Activated CD4-positive, alpha-beta T cell treated with anti-CD3 and anti-CD28 coated beads, Interleukin-10, Interleukin-2, amounts not matched to agents 100 ng/mL and 50 ng/mL, durations not matched to agents 16 hours and 8 hours (primary cell): Measurements from ENCODE around the gene TOR1A.
A peak's percentile ranks its signal among the peaks of the same experiment; 100 is the strongest.
"Not testable (repeated sequence)": the region's sequence is repeated elsewhere in the genome, so short reads cannot be mapped to it uniquely, and the experiment has no call there.

Experiments used
- DNase-seq: peaks from one replicate; pipeline ENCODE4 v3.0.0-alpha.2; 2020

The TOR1A gene

GRCh38 chr9:129816501-129817435 is 7.2 kb downstream of the TOR1A start:
- no peak for DNase-seq

- DNase-seq = no peak
These were observed 8.7 kb downstream of the TOR1A start for GRCh38 chr9:129815278-129815677.

DNA sequence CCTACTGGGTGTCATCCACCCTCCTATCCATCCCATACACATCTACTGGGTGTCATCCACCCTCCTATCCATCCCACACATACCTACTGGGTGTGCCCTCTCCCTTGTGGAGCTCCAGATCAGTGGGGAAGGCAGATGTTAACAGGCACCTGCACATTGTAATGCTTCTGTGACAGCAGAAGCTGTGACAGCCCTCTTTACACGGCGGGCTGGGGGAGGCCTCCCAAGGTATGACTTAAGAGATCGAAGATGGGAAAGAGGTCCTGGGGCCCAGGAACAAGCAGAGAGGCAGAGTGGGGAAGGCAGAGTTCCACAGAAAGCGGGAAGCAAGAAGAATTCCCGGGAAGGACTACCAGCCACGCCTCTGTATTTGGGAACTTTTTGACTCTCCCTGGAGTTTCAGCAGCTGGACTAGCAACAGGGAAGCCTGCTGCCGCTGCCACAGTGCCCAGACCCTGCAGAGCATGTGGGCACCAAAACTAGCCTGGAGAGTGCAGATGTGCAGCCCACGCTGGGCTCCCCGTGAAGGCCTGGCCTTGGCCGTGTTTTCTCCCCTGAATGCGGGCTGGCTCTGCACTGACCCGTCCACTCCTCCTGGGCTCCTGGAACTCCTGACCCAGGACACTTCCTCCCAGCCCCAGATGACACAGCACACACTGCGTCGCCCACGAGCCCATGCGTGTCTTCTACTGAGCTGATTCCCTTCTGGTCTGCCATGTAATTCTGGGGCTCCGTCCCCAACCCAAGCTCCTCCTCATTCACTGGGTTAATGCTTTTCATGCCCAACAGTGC is 9.3 kb downstream of the TOR1A start:
- no peak for DNase-seq

- DNase-seq = no peak
These were observed 10.3 kb downstream of the TOR1A start for GRCh38 chr9:129813661-129814060.

- DNase-seq = no peak
These were observed 11.6 kb downstream of the TOR1A start for GRCh38 chr9:129812385-129812784.

- peak; percentile 22 for DNase-seq
These were observed 12.0 kb downstream of the TOR1A start for GRCh38 chr9:129811967-129812363.

DNA sequence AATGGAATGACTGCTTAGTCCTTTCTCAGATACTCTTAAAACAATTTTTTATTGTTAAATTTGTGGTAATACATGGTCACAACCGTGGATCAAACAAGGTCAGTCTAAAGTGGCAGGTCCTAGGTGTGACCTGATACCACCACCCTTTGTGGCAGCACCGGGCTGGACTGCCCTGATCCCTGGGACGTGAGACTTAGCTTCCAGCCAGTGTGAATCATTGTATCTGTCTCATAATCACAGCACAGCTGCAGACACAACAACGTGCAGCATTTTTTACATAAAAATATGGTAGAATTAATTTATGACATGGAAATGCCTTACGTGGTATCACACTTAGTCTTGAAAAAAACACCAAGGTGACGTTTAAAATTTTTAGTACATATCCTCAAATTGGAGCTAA is 13.1 kb downstream of the TOR1A start:
- DNase-seq = no peak

- no peak for DNase-seq
These were observed 13.8 kb downstream of the TOR1A start for GRCh38 chr9:129810116-129810515.

DNA sequence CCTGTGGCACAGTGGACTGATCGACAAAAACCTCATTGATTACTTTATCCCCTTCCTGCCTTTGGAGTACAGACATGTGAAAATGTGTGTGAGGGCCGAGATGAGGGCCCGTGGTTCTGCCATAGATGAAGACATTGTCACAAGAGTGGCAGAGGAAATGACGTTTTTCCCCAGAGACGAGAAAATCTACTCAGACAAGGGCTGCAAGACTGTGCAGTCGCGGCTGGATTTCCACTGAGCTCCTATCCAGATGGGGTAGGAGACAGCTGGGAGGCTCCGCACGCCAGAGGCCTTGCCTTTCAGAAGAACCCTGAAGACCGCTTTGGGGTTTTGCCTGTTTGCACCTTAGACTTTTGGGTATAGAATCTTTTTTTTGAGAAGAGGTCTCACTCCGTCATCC is 14.6 kb downstream of the TOR1A start:
- no peak for DNase-seq

GRCh38 chr9:129806061-129806460 is 17.9 kb downstream of the TOR1A start:
- no peak for DNase-seq

DNA sequence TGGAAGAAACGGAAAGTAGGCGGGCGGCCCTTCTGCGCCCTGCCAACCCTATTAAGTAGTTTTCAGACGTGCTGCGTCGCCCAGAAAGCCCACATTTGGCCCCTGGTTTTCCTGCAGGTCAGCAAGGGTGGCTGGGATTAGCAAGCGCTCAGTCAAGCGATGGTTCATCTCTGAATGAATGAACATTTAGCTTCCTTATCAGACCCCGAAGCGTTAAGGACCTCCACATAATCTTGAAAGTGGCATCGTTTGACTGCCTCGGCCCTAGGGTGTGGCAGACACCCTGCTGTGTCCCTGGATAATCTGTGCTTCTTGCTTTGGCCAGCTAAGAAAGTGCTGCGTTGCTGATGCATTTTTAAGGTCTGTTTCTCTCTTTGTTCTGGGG is 20.3 kb downstream of the TOR1A start:
- peak; percentile 23 for DNase-seq

DNA sequence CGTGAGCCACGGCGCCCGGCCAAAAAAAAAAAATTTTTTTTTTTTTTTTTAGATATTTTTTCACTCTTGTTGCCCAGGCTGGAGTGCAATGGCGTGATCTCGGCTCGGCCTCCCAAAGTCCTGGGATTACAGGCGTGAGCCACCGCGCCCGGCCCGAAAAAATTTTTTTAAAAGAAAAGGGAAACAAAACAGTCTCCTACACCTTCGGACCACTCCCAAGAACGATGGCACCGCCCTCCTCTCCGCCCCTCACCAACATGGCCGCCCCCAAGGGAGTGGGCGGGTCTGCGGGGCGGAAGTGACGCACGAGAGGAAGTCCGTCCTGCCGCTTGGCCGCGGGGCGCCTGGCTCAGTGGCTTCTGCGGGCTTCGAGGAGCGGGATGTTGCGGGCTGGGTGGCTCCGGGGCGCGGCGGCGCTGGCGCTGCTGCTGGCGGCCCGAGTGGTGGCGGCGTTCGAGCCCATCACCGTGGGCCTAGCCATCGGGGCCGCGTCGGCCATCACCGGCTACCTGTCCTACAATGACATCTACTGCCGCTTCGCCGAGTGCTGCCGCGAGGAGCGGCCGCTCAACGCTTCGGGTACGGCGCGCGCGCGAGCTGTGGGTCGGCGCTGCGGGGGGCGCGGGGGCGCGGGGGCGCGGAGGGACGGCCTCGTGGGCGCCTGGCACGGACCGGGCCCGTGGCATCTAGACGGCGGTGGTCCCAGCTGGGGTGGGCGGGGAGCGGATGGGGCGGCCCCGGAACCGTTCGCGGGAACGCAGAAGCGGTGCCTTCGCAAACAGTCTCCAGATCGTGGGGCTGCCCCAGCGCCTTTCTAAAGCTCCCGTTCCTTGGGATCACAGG is 20.9 kb downstream of the TOR1A start, which contains the start of gene TOR1B:
Gene TOR1B (plus strand): TSS at position 352 of the 843 bp plus-strand sequence. CDS start 29 bp downstream, at position 381.
- peak; percentile 96 for DNase-seq

DNA sequence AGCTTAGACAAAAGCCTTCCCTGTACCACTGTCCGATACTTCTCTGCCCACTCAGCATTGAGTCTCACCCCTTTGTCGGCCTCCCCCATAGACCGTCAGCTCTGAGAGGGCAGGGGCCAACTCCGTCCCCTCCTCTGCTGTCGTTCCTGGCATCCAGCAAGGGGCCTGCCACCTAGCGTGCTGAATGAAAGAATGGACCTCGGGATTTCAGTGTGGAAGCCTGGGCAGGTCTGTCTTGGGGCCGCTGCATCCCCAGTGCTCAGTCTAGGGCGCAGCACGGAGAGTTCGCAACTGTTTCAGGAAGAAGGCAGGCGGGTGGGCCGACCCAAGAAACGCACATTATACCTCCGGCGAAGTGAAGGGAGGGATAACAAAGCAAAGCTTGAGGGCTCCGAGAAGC is 22.4 kb downstream of the TOR1A start:
- DNase-seq = no peak

DNA sequence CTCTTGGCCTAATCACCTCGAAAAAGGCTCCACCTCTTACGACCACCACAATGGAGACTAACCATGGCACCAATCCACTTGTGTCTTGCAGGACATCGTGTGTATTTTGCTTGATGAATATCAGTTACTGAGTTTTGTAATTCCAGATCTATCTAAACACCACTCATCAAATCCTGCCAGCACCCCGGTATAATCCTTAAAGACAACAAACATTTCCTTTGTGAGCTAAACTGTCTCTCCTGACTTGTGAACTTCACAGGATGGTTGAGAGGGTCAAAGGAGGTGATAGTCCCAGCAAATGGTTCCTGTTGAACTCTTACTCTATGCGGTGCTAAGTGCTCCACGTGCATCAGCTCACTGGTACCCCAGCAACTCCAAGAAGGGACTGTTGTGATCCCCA is 25.0 kb downstream of the TOR1A start:
- no peak for DNase-seq

GRCh38 chr9:129796029-129796428 is 27.9 kb downstream of the TOR1A start:
- not testable (repeated sequence) for DNase-seq

- DNase-seq = no peak
These were observed 29.4 kb downstream of the TOR1A start for GRCh38 chr9:129794549-129794948.

- no peak for DNase-seq
These were observed 37.5 kb downstream of the TOR1A start for GRCh38 chr9:129786481-129786880.

DNA sequence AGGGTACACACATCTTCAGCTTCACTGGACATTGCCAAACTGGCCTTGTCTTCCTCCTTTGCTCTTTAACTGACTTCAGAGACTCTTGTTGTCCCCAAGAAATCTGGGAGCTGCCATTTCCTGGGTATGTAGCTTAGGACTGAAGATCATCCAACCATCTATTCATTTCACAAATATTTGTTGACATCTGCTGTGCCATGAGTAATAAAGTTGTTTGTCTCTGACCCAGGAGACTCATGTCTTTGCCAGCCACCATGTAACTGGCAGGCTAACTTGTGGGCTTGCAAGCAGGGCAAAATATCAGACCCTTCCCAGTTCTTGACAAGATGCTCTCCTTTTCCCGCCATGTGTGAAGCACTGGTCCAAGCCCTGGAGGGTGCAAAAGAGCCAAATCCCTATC is 38.1 kb downstream of the TOR1A start:
- DNase-seq = no peak

DNA sequence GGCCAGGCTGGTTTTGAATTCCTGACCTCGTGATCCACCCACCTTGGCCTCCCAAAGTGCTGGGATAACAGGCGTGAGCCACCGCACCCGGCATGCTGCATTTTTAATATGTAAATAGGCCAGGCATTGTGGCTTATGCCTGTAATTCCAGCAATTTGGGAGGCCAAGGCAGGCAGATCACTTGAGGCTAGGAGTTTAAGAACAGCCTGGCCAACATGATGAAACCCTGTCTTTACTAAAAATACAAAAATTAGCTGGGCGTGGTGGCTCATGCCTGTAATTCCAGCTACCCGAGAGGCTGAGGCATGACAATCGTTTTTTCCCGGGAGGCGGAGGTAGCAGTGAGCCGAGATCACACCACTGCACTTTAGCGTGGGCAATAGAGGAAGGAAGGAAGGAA is 39.0 kb downstream of the TOR1A start:
- not testable (repeated sequence) for DNase-seq

DNA sequence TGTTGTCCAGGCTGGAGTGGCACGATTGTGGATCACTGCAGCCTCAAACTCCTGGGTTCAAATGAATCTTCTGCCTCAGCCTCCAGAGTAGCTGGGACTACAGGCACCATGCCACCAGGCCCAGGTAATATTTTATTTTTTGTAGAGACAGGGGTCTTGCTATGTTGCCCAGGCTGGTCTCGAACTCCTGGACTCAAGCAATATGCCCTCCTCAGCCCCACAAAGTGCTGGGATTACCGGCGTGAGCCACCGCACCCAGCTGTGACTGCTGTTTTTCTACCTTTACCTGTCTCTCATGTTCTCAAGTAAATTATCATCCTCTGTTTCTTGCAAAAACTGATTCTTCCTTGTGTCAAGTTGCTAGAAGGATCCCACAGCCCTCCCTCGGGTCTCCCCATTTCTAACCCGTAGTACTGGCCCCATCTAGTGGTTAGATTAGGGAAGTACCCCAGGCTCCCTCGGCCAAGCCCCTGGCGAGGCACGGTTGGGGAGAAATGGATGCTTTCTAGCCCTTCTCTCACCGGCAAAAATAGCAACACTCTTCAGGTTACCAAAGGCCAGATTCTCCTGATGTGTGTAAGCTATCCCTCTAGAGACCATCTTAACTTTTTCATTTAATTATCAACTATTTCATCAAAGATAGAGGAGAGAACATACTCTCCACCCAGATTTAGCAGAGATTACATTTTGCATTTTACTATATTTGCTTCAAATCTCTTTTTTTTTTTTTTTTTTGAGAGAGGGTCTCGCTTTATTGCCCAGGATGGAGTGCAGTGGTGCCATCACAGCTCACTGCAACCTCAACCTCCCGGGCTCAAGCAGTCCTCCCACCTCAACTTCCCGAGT is 40.2 kb downstream of the TOR1A start:
- DNase-seq = peak; percentile 81

DNA sequence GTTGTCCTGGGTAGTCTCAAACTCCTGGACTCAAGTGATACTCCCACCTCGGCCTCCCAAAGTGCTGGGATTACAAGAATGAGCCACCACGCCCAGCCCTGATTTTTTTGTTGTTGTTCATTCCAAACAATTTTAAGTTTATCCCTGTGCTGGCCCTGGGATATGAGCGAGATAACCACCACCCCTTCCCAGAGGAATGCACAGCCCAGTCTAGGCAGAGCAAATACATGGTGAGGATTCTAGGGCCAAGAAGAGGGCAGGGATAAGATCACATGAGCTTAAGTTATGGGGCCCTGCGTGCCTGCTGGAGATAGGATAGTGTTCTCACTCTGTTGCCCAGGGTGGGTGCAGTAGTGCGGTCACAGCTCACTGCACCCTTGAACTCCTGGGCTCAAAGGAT is 42.0 kb downstream of the TOR1A start:
- DNase-seq = no peak

DNA sequence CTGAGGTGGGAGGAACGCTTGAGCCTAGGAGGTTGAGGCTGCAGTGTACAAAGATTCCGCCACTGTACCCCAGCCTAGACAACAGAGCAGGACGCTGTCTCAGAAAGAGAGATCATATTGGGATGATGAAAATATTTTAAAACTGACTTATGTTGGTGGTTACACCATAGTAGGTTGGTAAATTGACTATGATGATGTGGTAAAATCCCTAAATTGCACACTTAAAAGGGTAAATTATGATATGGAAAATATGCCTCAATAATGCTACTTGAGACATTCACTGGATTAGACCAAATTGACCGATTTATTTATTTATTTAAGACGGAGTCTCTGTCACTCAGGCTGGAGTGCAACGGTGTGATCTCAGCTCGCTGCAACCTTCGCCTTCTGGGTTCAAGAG is 42.8 kb downstream of the TOR1A start:
- no peak for DNase-seq
